Left hindlimb (tissue), 1 donor: ENCODE results near the gene AGAP1.
A peak's percentile ranks its signal among the peaks of the same experiment; 100 is the strongest.
"Not testable (repeated sequence)": the region's sequence is repeated elsewhere in the genome, so short reads cannot be mapped to it uniquely, and the experiment has no call there.

ENCODE experiments used
- DNase-seq: peaks from one replicate; pipeline ENCODE4 v3.0.0-alpha.2; 2018

The AGAP1 gene

GRCh38 chr2:236086971-236087465 is 593.2 kb downstream of the AGAP1 start:
- DNase-seq, result no peak

- no peak for DNase-seq
Measured at GRCh38 chr2:236088368-236089057, 594.7 kb downstream of the AGAP1 start.

- no peak for DNase-seq
Measured at GRCh38 chr2:236089271-236090026, 595.6 kb downstream of the AGAP1 start.

GRCh38 chr2:236090027-236090382 is 596.2 kb downstream of the AGAP1 start:
- no peak for DNase-seq

GRCh38 chr2:236090826-236091225 is 597.0 kb downstream of the AGAP1 start:
- DNase-seq, result not testable (repeated sequence)

- DNase-seq, result no peak
Measured at GRCh38 chr2:236092714-236093113, 598.9 kb downstream of the AGAP1 start.

GRCh38 chr2:236093134-236093533 is 599.3 kb downstream of the AGAP1 start:
- no peak for DNase-seq

GRCh38 chr2:236095504-236095903 is 601.7 kb downstream of the AGAP1 start:
- no peak for DNase-seq

GRCh38 chr2:236101311-236101950 is 607.6 kb downstream of the AGAP1 start:
- no peak for DNase-seq

GRCh38 chr2:236102971-236103370 is 609.1 kb downstream of the AGAP1 start:
- DNase-seq, result no peak

- no peak for DNase-seq
Measured at GRCh38 chr2:236103981-236104380, 610.1 kb downstream of the AGAP1 start.

- DNase-seq, result no peak
Measured at GRCh38 chr2:236105955-236106607, 612.2 kb downstream of the AGAP1 start.

- no peak for DNase-seq
Measured at GRCh38 chr2:236106761-236107160, 612.9 kb downstream of the AGAP1 start.

- DNase-seq, result no peak
Measured at GRCh38 chr2:236107536-236107935, 613.7 kb downstream of the AGAP1 start.

GRCh38 chr2:236107942-236108625 is 614.2 kb downstream of the AGAP1 start:
- peak; percentile 47 for DNase-seq

- DNase-seq, result no peak
Measured at GRCh38 chr2:236109061-236109460, 615.2 kb downstream of the AGAP1 start.

GRCh38 chr2:236109473-236109872 is 615.6 kb downstream of the AGAP1 start:
- no peak for DNase-seq

- DNase-seq, result no peak
Measured at GRCh38 chr2:236112466-236112865, 618.6 kb downstream of the AGAP1 start.

GRCh38 chr2:236113425-236113824 is 619.6 kb downstream of the AGAP1 start:
- no peak for DNase-seq

GRCh38 chr2:236113948-236114347 is 620.1 kb downstream of the AGAP1 start:
- no peak for DNase-seq

GRCh38 chr2:236114959-236115358 is 621.1 kb downstream of the AGAP1 start:
- DNase-seq, result no peak

GRCh38 chr2:236117401-236117800 is 623.6 kb downstream of the AGAP1 start:
- DNase-seq, result no peak

- DNase-seq, result no peak
Measured at GRCh38 chr2:236117861-236118269, 624.0 kb downstream of the AGAP1 start.
